ENCODE data around the gene NDUFA3. TPM values are rescaled to one million over a fixed set of nuclear protein-coding genes. Genes with fewer than 3 reads are reported as not detected.

Gene NDUFA3
- total RNA-seq, 2 experiments from 2014 or later: 86.3 to 92.4 TPM

DNA sequence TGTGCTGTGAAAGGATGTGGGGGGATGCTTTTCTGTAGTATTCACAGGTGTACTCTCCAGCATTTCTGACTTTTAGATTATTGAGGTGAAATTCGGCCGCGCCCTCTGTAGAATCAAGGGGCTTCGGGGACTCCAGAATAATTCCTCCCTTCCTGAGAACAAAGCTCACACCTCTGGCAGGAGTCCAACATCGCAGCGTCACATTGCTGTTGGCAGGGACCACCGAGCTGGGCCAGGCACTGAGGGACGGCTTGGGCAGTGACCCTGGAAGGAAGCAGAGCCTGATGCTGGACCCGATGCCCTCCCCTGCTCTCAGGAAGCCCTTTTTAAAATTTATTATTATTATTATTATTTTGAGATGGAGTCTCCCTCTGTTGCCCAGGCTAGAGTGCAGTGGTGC is 27.8 kb upstream of the NDUFA3 start:
- CTCF ChIA-PET (ENCODE audit: unreplicated experiment): no interaction called here
- H3K27ac ChIP-seq (ENCODE audit: low read depth, low read length, poor library complexity, severe bottlenecking): no peak overlapping the region
- TF ChIP-seq EZH2phosphoT487 (IDR thresholded peaks at IDR 0.05; ENCODE audit: borderline replicate concordance, low read depth, low read length) (no peak), CTCF (conservative IDR thresholded peaks at IDR 0.05; ENCODE audit: low read length) (no peak)
- intact Hi-C loops (cut with micrococcal nuclease; ENCODE audit: unreplicated experiment): no loop called here
- POLR2A ChIA-PET: no interaction called here
- no peaks in the 10 kb centered on the region for H3K4me1 ChIP-seq (ENCODE audit: insufficient read depth, low read length, poor library complexity, severe bottlenecking)
- no peak overlapping the region for H2AFZ ChIP-seq (ENCODE audit: low read length)
- no peak for DNase-seq (ENCODE audit: low spot score)
- no peaks in the 10 kb centered on the region for H3K9me2 ChIP-seq (ENCODE audit: insufficient read depth, low read length)
- no peaks in the 10 kb centered on the region for H3K79me2 ChIP-seq (ENCODE audit: insufficient read depth, low read depth, low read length)
- no peaks in the 10 kb centered on the region for H4K20me1 ChIP-seq (ENCODE audit: insufficient read depth, low read length)
- H3K36me3 ChIP-seq (ENCODE audit: insufficient read depth, low read length): no peaks in the 10 kb centered on the region
- no peak overlapping the region for H3K4me3 ChIP-seq (ENCODE audit: low read depth, low read length, poor library complexity, severe bottlenecking)
- H3K4me2 ChIP-seq (ENCODE audit: low read length): no peak overlapping the region
- BruUV-seq (replicated peaks): no TSS peak
- no peaks in the 10 kb centered on the region for H3K9me3 ChIP-seq (ENCODE audit: low read length)

GRCh38 chr19:54077334-54077733 is 25.3 kb upstream of the NDUFA3 start:
- no peak for TF ChIP-seq CTCF (conservative IDR thresholded peaks at IDR 0.05; ENCODE audit: low read length)
- TF ChIP-seq EZH2phosphoT487 (IDR thresholded peaks at IDR 0.05; ENCODE audit: borderline replicate concordance, low read depth, low read length): no peak
- POLR2A ChIA-PET: no interaction called here
- H3K4me1 ChIP-seq (ENCODE audit: insufficient read depth, low read length, poor library complexity, severe bottlenecking): no peaks in the 10 kb centered on the region
- no peak for DNase-seq (ENCODE audit: low spot score)
- intact Hi-C loops (cut with micrococcal nuclease; ENCODE audit: unreplicated experiment): no loop called here
- H3K4me3 ChIP-seq (ENCODE audit: low read depth, low read length, poor library complexity, severe bottlenecking): no peak overlapping the region
- no peak overlapping the region for H3K4me2 ChIP-seq (ENCODE audit: low read length)
- no peak overlapping the region for H3K27ac ChIP-seq (ENCODE audit: low read depth, low read length, poor library complexity, severe bottlenecking)
- no peaks in the 10 kb centered on the region for H4K20me1 ChIP-seq (ENCODE audit: insufficient read depth, low read length)
- no peaks in the 10 kb centered on the region for H3K9me2 ChIP-seq (ENCODE audit: insufficient read depth, low read length)
- H3K9me3 ChIP-seq (ENCODE audit: low read length): no peaks in the 10 kb centered on the region
- no TSS peak for BruUV-seq (replicated peaks)
- H3K79me2 ChIP-seq (ENCODE audit: insufficient read depth, low read depth, low read length): no peaks in the 10 kb centered on the region
- H3K36me3 ChIP-seq (ENCODE audit: insufficient read depth, low read length): no peaks in the 10 kb centered on the region
- H2AFZ ChIP-seq (ENCODE audit: low read length): no peak overlapping the region
- CTCF ChIA-PET (ENCODE audit: unreplicated experiment): no interaction called here

- H2AFZ ChIP-seq (ENCODE audit: low read length): no peak within 1 kb of the TSS
- intact Hi-C loops (cut with micrococcal nuclease; ENCODE audit: unreplicated experiment): no loop called here
- H3K9me2 ChIP-seq (ENCODE audit: insufficient read depth, low read length): no peaks in the 10 kb centered on the region
- no peaks in the 10 kb centered on the region for H3K36me3 ChIP-seq (ENCODE audit: insufficient read depth, low read length)
- no peaks in the 10 kb centered on the region for H4K20me1 ChIP-seq (ENCODE audit: insufficient read depth, low read length)
- H3K9me3 ChIP-seq (ENCODE audit: low read length): no peaks in the 10 kb centered on the region
- TF ChIP-seq CTCF (conservative IDR thresholded peaks at IDR 0.05; ENCODE audit: low read length): no peak
- no peak for TF ChIP-seq EZH2phosphoT487 (IDR thresholded peaks at IDR 0.05; ENCODE audit: borderline replicate concordance, low read depth, low read length)
- no peak for DNase-seq (ENCODE audit: low spot score)
- ChIA-PET CTCF (ENCODE audit: unreplicated experiment) (no interaction called here), POLR2A (no interaction called here)
- no peaks in the 10 kb centered on the region for H3K79me2 ChIP-seq (ENCODE audit: insufficient read depth, low read depth, low read length)
- H3K27ac ChIP-seq (ENCODE audit: low read depth, low read length, poor library complexity, severe bottlenecking): no peak within 1 kb of the TSS
- BruUV-seq (replicated peaks): no TSS peak
- no peak within 1 kb of the TSS for H3K4me3 ChIP-seq (ENCODE audit: low read depth, low read length, poor library complexity, severe bottlenecking)
- H3K4me2 ChIP-seq (ENCODE audit: low read length): no peak within 1 kb of the TSS
- H3K4me1 ChIP-seq (ENCODE audit: insufficient read depth, low read length, poor library complexity, severe bottlenecking): no peaks in the 10 kb centered on the region
These were observed 21.6 kb upstream of the NDUFA3 start, which contains the start of gene TARM1 for GRCh38 chr19:54081032-54081431. TARM1 (minus strand) TSS chr19:54081365; CDS start chr19:54081340, 25 bp downstream.

Measured in OCI-LY7 (cell line).